ENCODE results near the gene ELL. TPM values are rescaled to one million over a fixed set of nuclear protein-coding genes. Genes with fewer than 3 reads are reported as not detected.

Gene ELL
- total and polyA plus RNA-seq, 2 experiments from 2014 or later, result 11.3 to 20.1 TPM

DNA sequence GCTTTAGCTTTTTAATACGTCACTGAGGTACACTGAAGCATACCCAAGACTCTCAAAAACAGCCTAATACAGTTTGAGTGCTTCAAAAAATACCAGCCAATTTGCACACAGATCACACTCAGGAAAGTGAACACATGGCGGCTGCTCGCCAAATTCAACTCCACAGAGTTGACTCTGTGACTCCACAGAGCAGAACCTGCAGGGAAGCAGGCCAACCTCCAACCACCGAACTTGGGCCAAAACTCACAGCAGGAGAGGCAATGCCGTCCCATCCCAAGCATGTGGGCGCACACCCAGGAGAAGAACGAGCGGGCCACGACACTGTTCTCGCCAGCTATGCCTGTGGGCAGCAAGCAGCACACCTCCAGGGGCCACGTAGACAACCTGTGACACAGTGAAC, 21.1 kb downstream of the ELL start:
- H3K79me2 ChIP-seq (replicated peaks; ENCODE audit: insufficient read depth), result peaks cover 82% of the 10 kb centered on the region
- no peaks in the 10 kb centered on the region; the same call in 1 of the 2 replicates for H3K4me1 ChIP-seq (ENCODE audit: insufficient read depth)
- no peak overlapping the region for H2AFZ ChIP-seq
- H3K9me2 ChIP-seq (ENCODE audit: insufficient read depth), result no peaks in the 10 kb centered on the region
- DNase-seq (ENCODE audit: low spot score) (no peak), ATAC-seq (no peak)
- H3K4me2 ChIP-seq, result no peak overlapping the region
- H3K27ac ChIP-seq (ENCODE audit: low read depth), result no peak overlapping the region
- H3K27me3 ChIP-seq (ENCODE audit: insufficient read depth), result no peaks in the 10 kb centered on the region
- Mint-ChIP-seq H3K9me3 (no peaks in the 10 kb centered on the region; the same call in 2 of the 3 replicates), H3K27ac (no peak overlapping the region), H3K4me1 (peaks cover 16% of the 10 kb centered on the region), H3K4me3 (no peak overlapping the region; the same call in 2 of the 3 replicates), H3K27me3 (ENCODE audit: insufficient read depth, low read depth, poor library complexity) (peaks cover 11% of the 10 kb centered on the region), H3K36me3 (ENCODE audit: low read depth) (no peaks in the 10 kb centered on the region; the same call in 2 of the 3 replicates)
- TF ChIP-seq JUNB (IDR thresholded peaks at IDR 0.05; ENCODE audit: unreplicated experiment) (no peak), ZNF331 (CRISPR knock-in tag; IDR thresholded peaks at IDR 0.05; ENCODE audit: low read depth) (no peak), ZNF114 (CRISPR knock-in tag; IDR thresholded peaks at IDR 0.05) (no peak), STAT1 (IDR thresholded peaks at IDR 0.05; ENCODE audit: unreplicated experiment) (no peak), CREB1 (CRISPR knock-in tag; IDR thresholded peaks at IDR 0.05; ENCODE audit: low read depth) (no peak), NANOG (IDR thresholded peaks at IDR 0.05; ENCODE audit: borderline replicate concordance) (no peak), EZH2 (IDR thresholded peaks at IDR 0.05; ENCODE audit: low read depth, unreplicated experiment) (no peak), POLR2AphosphoS5 (IDR thresholded peaks at IDR 0.05; ENCODE audit: low read depth) (no peak), EZH2phosphoT487 (IDR thresholded peaks at IDR 0.05; ENCODE audit: unreplicated experiment) (no peak)
- TF ChIP-seq, protein P1, sequence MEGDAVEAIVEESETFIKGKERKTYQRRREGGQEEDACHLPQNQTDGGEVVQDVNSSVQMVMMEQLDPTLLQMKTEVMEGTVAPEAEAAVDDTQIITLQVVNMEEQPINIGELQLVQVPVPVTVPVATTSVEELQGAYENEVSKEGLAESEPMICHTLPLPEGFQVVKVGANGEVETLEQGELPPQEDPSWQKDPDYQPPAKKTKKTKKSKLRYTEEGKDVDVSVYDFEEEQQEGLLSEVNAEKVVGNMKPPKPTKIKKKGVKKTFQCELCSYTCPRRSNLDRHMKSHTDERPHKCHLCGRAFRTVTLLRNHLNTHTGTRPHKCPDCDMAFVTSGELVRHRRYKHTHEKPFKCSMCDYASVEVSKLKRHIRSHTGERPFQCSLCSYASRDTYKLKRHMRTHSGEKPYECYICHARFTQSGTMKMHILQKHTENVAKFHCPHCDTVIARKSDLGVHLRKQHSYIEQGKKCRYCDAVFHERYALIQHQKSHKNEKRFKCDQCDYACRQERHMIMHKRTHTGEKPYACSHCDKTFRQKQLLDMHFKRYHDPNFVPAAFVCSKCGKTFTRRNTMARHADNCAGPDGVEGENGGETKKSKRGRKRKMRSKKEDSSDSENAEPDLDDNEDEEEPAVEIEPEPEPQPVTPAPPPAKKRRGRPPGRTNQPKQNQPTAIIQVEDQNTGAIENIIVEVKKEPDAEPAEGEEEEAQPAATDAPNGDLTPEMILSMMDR (conservative IDR thresholded peaks at IDR 0.05; ENCODE audit: low read depth in 2 of 2), result no peak
- TF ChIP-seq, protein P2, sequence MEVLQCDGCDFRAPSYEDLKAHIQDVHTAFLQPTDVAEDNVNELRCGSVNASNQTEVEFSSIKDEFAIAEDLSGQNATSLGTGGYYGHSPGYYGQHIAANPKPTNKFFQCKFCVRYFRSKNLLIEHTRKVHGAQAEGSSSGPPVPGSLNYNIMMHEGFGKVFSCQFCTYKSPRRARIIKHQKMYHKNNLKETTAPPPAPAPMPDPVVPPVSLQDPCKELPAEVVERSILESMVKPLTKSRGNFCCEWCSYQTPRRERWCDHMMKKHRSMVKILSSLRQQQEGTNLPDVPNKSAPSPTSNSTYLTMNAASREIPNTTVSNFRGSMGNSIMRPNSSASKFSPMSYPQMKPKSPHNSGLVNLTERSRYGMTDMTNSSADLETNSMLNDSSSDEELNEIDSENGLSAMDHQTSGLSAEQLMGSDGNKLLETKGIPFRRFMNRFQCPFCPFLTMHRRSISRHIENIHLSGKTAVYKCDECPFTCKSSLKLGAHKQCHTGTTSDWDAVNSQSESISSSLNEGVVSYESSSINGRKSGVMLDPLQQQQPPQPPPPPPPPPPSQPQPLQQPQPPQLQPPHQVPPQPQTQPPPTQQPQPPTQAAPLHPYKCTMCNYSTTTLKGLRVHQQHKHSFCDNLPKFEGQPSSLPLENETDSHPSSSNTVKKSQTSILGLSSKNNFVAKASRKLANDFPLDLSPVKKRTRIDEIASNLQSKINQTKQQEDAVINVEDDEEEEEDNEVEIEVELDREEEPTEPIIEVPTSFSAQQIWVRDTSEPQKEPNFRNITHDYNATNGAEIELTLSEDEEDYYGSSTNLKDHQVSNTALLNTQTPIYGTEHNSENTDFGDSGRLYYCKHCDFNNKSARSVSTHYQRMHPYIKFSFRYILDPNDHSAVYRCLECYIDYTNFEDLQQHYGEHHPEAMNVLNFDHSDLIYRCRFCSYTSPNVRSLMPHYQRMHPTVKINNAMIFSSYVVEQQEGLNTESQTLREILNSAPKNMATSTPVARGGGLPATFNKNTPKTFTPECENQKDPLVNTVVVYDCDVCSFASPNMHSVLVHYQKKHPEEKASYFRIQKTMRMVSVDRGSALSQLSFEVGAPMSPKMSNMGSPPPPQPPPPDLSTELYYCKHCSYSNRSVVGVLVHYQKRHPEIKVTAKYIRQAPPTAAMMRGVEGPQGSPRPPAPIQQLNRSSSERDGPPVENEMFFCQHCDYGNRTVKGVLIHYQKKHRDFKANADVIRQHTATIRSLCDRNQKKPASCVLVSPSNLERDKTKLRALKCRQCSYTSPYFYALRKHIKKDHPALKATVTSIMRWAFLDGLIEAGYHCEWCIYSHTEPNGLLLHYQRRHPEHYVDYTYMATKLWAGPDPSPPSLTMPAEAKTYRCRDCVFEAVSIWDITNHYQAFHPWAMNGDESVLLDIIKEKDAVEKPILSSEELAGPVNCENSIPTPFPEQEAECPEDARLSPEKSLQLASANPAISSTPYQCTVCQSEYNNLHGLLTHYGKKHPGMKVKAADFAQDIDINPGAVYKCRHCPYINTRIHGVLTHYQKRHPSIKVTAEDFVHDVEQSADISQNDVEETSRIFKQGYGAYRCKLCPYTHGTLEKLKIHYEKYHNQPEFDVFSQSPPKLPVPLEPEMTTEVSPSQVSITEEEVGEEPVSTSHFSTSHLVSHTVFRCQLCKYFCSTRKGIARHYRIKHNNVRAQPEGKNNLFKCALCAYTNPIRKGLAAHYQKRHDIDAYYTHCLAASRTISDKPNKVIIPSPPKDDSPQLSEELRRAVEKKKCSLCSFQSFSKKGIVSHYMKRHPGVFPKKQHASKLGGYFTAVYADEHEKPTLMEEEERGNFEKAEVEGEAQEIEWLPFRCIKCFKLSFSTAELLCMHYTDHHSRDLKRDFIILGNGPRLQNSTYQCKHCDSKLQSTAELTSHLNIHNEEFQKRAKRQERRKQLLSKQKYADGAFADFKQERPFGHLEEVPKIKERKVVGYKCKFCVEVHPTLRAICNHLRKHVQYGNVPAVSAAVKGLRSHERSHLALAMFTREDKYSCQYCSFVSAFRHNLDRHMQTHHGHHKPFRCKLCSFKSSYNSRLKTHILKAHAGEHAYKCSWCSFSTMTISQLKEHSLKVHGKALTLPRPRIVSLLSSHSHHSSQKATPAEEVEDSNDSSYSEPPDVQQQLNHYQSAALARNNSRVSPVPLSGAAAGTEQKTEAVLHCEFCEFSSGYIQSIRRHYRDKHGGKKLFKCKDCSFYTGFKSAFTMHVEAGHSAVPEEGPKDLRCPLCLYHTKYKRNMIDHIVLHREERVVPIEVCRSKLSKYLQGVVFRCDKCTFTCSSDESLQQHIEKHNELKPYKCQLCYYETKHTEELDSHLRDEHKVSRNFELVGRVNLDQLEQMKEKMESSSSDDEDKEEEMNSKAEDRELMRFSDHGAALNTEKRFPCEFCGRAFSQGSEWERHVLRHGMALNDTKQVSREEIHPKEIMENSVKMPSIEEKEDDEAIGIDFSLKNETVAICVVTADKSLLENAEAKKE (CRISPR knock-in tag; IDR thresholded peaks at IDR 0.05), result no peak
- TF ChIP-seq, protein P3, sequence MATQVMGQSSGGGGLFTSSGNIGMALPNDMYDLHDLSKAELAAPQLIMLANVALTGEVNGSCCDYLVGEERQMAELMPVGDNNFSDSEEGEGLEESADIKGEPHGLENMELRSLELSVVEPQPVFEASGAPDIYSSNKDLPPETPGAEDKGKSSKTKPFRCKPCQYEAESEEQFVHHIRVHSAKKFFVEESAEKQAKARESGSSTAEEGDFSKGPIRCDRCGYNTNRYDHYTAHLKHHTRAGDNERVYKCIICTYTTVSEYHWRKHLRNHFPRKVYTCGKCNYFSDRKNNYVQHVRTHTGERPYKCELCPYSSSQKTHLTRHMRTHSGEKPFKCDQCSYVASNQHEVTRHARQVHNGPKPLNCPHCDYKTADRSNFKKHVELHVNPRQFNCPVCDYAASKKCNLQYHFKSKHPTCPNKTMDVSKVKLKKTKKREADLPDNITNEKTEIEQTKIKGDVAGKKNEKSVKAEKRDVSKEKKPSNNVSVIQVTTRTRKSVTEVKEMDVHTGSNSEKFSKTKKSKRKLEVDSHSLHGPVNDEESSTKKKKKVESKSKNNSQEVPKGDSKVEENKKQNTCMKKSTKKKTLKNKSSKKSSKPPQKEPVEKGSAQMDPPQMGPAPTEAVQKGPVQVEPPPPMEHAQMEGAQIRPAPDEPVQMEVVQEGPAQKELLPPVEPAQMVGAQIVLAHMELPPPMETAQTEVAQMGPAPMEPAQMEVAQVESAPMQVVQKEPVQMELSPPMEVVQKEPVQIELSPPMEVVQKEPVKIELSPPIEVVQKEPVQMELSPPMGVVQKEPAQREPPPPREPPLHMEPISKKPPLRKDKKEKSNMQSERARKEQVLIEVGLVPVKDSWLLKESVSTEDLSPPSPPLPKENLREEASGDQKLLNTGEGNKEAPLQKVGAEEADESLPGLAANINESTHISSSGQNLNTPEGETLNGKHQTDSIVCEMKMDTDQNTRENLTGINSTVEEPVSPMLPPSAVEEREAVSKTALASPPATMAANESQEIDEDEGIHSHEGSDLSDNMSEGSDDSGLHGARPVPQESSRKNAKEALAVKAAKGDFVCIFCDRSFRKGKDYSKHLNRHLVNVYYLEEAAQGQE (IDR thresholded peaks at IDR 0.05; ENCODE audit: unreplicated experiment), result no peak
- TF ChIP-seq, protein P4, sequence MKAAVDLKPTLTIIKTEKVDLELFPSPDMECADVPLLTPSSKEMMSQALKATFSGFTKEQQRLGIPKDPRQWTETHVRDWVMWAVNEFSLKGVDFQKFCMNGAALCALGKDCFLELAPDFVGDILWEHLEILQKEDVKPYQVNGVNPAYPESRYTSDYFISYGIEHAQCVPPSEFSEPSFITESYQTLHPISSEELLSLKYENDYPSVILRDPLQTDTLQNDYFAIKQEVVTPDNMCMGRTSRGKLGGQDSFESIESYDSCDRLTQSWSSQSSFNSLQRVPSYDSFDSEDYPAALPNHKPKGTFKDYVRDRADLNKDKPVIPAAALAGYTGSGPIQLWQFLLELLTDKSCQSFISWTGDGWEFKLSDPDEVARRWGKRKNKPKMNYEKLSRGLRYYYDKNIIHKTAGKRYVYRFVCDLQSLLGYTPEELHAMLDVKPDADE (IDR thresholded peaks at IDR 0.05), result no peak
- H3K36me3 ChIP-seq (ENCODE audit: insufficient read depth), result no peaks in the 10 kb centered on the region
- H3F3A ChIP-seq (replicated peaks; ENCODE audit: low read depth), result no peaks in the 10 kb centered on the region
- H4K20me1 ChIP-seq (replicated peaks; ENCODE audit: insufficient read depth), result peaks cover 26% of the 10 kb centered on the region
- H3K4me3 ChIP-seq, result no peak overlapping the region
